Measurements from ENCODE around the gene MBD3.

MBD3 gene

GRCh38 chr19:1587872-1588271 is 4.8 kb downstream of the MBD3 start:
- DNase-seq (ENCODE audit: low read depth) = no peak
- TF ChIP-seq CTCF (conservative IDR thresholded peaks at IDR 0.05; ENCODE audit: low read length) = no peak
- no peak overlapping the region for H3K4me3 ChIP-seq (ENCODE audit: low read length)

- H3K4me3 ChIP-seq (ENCODE audit: low read length) = no peak overlapping the region
- TF ChIP-seq CTCF (conservative IDR thresholded peaks at IDR 0.05; ENCODE audit: low read length) = no peak
- no peak for DNase-seq (ENCODE audit: low read depth)
Measured at GRCh38 chr19:1585243-1585580, 7.5 kb downstream of the MBD3 start.

- no peak overlapping the region for H3K4me3 ChIP-seq (ENCODE audit: low read length)
- no peak for TF ChIP-seq CTCF (conservative IDR thresholded peaks at IDR 0.05; ENCODE audit: low read length)
- no peak for DNase-seq (ENCODE audit: low read depth)
Measured at GRCh38 chr19:1584500-1585242, 8.0 kb downstream of the MBD3 start.

- H3K4me3 ChIP-seq (ENCODE audit: low read length) = no peak overlapping the region
- TF ChIP-seq CTCF (conservative IDR thresholded peaks at IDR 0.05; ENCODE audit: low read length) = no peak
- DNase-seq (ENCODE audit: low read depth) = no peak
Measured at GRCh38 chr19:1582201-1582600, 10.5 kb downstream of the MBD3 start.

- TF ChIP-seq CTCF (conservative IDR thresholded peaks at IDR 0.05; ENCODE audit: low read length) = no peak
- DNase-seq (ENCODE audit: low read depth) = no peak
- H3K4me3 ChIP-seq (ENCODE audit: low read length) = no peak overlapping the region
Measured at GRCh38 chr19:1580957-1581356, 11.7 kb downstream of the MBD3 start.

- DNase-seq (ENCODE audit: low read depth) = no peak
- no peak for TF ChIP-seq CTCF (conservative IDR thresholded peaks at IDR 0.05; ENCODE audit: low read length)
- H3K4me3 ChIP-seq (ENCODE audit: low read length) = no peak overlapping the region
Measured at GRCh38 chr19:1580382-1580781, 12.3 kb downstream of the MBD3 start.

- no peak for TF ChIP-seq CTCF (conservative IDR thresholded peaks at IDR 0.05; ENCODE audit: low read length)
- no peak for DNase-seq (ENCODE audit: low read depth)
- H3K4me3 ChIP-seq (ENCODE audit: low read length) = no peak overlapping the region
Measured at GRCh38 chr19:1579222-1579621, 13.4 kb downstream of the MBD3 start.
